ENCODE measurements around the gene PRSS27. TPM values are rescaled to one million over a fixed set of nuclear protein-coding genes. Genes with fewer than 3 reads are reported as not detected.

PRSS27 gene
- polyA plus RNA-seq, 1 of the 3 experiments (the other 2 are of a cell fraction): 7.7 TPM

- TF ChIP-seq FOSL2 (IDR thresholded peaks at IDR 0.05; ENCODE audit: borderline replicate concordance, low read depth): no peak
- TF ChIP-seq REST (IDR thresholded peaks at IDR 0.05; ENCODE audit: low read depth, low read length): no peak
- TF ChIP-seq SMC3 (IDR thresholded peaks at IDR 0.05; ENCODE audit: low read depth, low read length): no peak
Observed at GRCh38 chr16:2769675-2770056, 49.6 kb upstream of the PRSS27 start (continued).

- Histone ChIP-seq H3K4me1 (ENCODE audit: control insufficient read depth in 1 of 2, insufficient read depth in 2 of 2, low read depth in 1 of 2, low read length in 1 of 2) (no peaks in the 10 kb centered on the region; a peak in 1 of 4 replicates), H3K27me3 (ENCODE audit: insufficient read depth) (no peaks in the 10 kb centered on the region), H3K4me3 (ENCODE audit: low read depth in 2 of 2, low read length in 1 of 2) (no peak overlapping the region), H3K27ac (ENCODE audit: low read depth in 2 of 2, low read length in 1 of 2) (no peak overlapping the region), H4K20me1 (ENCODE audit: insufficient read depth) (peaks cover 84% of the 10 kb centered on the region), H3K9me2 (no peaks in the 10 kb centered on the region), H2AFZ (ENCODE audit: low read depth) (no peak overlapping the region), H3F3A (replicated peaks; ENCODE audit: insufficient read depth) (peaks cover 20% of the 10 kb centered on the region), H3K79me2 (ENCODE audit: insufficient read depth) (peaks cover 57% of the 10 kb centered on the region), H3K36me3 (replicated peaks in 1 of 2; ENCODE audit: control insufficient read depth in 1 of 2, insufficient read depth in 2 of 2, low read length in 1 of 2) (peaks cover 57 to 86% of the 10 kb centered on the region in 2 experiments), H3K9ac (no peak overlapping the region), H3K4me2 (no peak overlapping the region), H3K9me3 (no peaks in the 10 kb centered on the region)
- 98% methylated on average over 11 of the region's 11 CpGs for WGBS (ENCODE audit: low lambda C conversion rate)
- ChIA-PET POLR2A (no interaction called here), CTCF (interaction anchor here (1.2 kb wide), 1 partner anchor 70 kb away, joined by 4 read pairs; no protein-coding TSS in a partner anchor)
- no peak for TF ChIP-seq GABPA (IDR thresholded peaks at IDR 0.05; ENCODE audit: low read depth)
- TF ChIP-seq PBX3 (IDR thresholded peaks at IDR 0.05): no peak
- TF ChIP-seq TAF1 (IDR thresholded peaks at IDR 0.05; ENCODE audit: borderline replicate concordance, low read depth, low read length): no peak
- no peak for TF ChIP-seq CTCF (IDR thresholded peaks at IDR 0.05)
- no peak for TF ChIP-seq JUND (IDR thresholded peaks at IDR 0.05)
- TF ChIP-seq NRF1 (IDR thresholded peaks at IDR 0.05; ENCODE audit: low read depth, low read length): no peak
- no peak for TF ChIP-seq USF2 (IDR thresholded peaks at IDR 0.05; ENCODE audit: borderline replicate concordance, low read depth, low read length)
- TF ChIP-seq ELF1 (IDR thresholded peaks at IDR 0.05): no peak
- TF ChIP-seq RAD21 (IDR thresholded peaks at IDR 0.05; ENCODE audit: low read length): no peak
- TF ChIP-seq REST (IDR thresholded peaks at IDR 0.05; ENCODE audit: low read depth, low read length): no peak
- TF ChIP-seq TEAD4 (IDR thresholded peaks at IDR 0.05; ENCODE audit: borderline replicate concordance, insufficient read depth): no peak
- no peak for TF ChIP-seq FOXJ3 (CRISPR knock-in tag; IDR thresholded peaks at IDR 0.05)
- no peak for DNase-seq
Observed at GRCh38 chr16:2769100-2769529, 49.1 kb upstream of the PRSS27 start.
